Tongue (tissue), 2 donors: ENCODE results near the gene CISD3. TPM values are rescaled to one million over a fixed set of nuclear protein-coding genes. Genes with fewer than 3 reads are reported as not detected.
"Not testable (repeated sequence)": the region's sequence is repeated elsewhere in the genome, so short reads cannot be mapped to it uniquely, and the experiment has no call there.

Source experiments
- DNase-seq: peaks from one replicate; pipeline ENCODE4 v3.0.0-alpha.2; 2015
- total RNA-seq: library from RNA; depleted of rRNA; stranded (reverse); fragments of >200 nt; gene quantifications from one replicate; pipeline ENCODE4 v1.2.3, GENCODE V29; 2014

CISD3 gene
- total RNA-seq, 1 donor from 2014 or later: 4.4 TPM

- DNase-seq: no peak
Observed at GRCh38 chr17:38707678-38708351, 22.3 kb upstream of the CISD3 start.

- no peak for DNase-seq
Observed at GRCh38 chr17:38709104-38709820, 20.9 kb upstream of the CISD3 start.

GRCh38 chr17:38709864-38710603 is 20.1 kb upstream of the CISD3 start:
- DNase-seq: peak; percentile 93

- no peak for DNase-seq
Observed at GRCh38 chr17:38710604-38710962, 19.6 kb upstream of the CISD3 start.

- DNase-seq: no peak
Observed at GRCh38 chr17:38710985-38711384, 19.2 kb upstream of the CISD3 start.

- peak; percentile 62 for DNase-seq
Observed at GRCh38 chr17:38711792-38712571, 18.2 kb upstream of the CISD3 start.

GRCh38 chr17:38712593-38712992 is 17.5 kb upstream of the CISD3 start:
- no peak for DNase-seq

- DNase-seq: no peak
Observed at GRCh38 chr17:38713456-38714075, 16.6 kb upstream of the CISD3 start.

- no peak for DNase-seq
Observed at GRCh38 chr17:38715216-38715943, 14.8 kb upstream of the CISD3 start.

GRCh38 chr17:38716368-38717005 is 13.7 kb upstream of the CISD3 start:
- no peak for DNase-seq

GRCh38 chr17:38717139-38717745 is 12.9 kb upstream of the CISD3 start:
- no peak for DNase-seq

- no peak for DNase-seq
Observed at GRCh38 chr17:38719289-38719942, 10.7 kb upstream of the CISD3 start.

GRCh38 chr17:38719943-38720641 is 10.0 kb upstream of the CISD3 start:
- no peak for DNase-seq

GRCh38 chr17:38720941-38721340 is 9.2 kb upstream of the CISD3 start:
- no peak for DNase-seq

GRCh38 chr17:38721802-38722201 is 8.3 kb upstream of the CISD3 start:
- DNase-seq: no peak

GRCh38 chr17:38724337-38724988 is 5.7 kb upstream of the CISD3 start:
- DNase-seq: peak; percentile 95

GRCh38 chr17:38725066-38725465 is 5.1 kb upstream of the CISD3 start:
- DNase-seq: no peak

- DNase-seq: not testable (repeated sequence)
Observed at GRCh38 chr17:38726145-38726544, 4.0 kb upstream of the CISD3 start.

- DNase-seq: no peak
Observed at GRCh38 chr17:38727736-38728135, 2.4 kb upstream of the CISD3 start.
